Measurements from ENCODE around the gene RIMBP2.

Gene RIMBP2

DNA sequence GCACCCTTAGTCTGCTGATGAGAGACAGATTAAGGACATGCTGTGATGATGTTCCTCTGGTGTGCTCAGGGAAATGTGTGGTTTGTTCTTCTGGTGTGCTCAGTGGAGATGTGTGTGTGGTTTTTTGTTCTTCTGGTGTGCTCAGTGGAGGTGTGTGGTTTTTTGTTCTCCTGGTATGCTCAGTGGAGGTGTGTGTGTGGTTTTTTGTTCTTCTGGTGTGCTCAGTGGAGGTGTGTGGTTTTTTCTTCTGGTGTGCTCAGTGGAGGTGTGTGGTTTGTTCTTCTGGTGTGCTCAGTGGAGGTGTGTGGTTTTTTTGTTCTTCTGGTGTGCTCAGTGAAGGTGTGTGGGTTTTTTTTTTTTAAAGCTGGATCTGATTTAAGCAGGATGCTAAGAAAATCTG, 363.0 kb downstream of the RIMBP2 start:
- DNase-seq: no peak

DNA sequence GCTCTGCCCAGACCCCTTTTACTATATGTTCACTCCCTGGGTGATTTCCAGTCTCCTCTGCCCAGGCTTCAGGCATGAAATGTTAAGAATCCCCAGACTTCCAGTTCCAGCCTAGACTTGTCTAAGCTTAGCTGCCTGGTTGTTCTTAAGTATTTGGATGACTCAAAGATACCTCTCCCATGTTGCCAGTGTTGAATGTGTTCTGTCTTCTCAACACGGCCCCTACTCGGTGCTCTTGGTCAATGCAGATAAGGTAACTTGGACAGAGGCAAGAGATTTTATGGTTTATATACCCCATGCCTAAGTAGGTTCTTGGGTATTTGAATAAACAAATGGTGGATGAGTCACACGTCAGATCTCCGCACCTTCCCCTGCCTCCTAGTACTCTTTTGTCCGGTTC, 364.8 kb downstream of the RIMBP2 start:
- DNase-seq: no peak

DNA sequence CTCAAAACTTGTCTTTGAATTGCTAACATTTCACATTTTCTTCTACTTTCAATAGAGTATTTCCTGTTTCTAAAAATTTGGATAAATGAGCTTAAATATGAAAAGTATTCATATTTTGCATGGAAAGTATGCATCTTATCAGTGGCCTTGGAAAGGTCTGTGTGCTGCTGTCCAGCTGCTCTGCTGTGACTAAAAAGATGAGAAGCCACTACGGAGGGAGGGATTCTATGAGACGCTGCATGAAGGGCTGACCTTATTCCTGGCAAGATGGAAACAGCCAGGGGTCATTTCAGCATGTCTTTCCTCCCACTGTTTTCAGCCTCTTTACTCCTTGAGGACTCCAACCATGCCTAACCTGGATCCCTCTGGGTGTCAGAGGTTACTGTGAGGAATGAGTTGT, 365.4 kb downstream of the RIMBP2 start:
- DNase-seq: no peak

DNA sequence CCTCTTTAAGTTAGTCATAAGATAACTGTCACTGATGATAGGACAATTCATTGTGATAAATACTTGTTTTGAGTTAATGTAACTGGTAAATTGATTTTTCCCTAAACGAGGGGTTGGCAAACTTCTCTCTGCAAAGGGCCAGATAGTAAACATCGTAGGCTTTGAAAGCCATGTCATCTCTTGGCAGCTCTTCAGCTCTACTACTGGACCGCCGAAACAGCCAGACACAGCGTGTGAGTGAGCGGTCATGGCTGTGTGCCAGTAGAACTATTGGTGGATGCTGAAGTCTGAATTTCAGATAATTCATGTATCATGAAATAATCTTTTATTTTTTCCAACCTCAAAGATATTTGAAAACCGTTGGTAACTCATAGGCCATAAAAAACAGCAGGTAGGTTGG, 368.5 kb downstream of the RIMBP2 start:
- DNase-seq: no peak

All from stimulated activated naive CD4-positive, alpha-beta T cell (primary cell).